ENCODE measurements around the gene TFB1M.

DNA sequence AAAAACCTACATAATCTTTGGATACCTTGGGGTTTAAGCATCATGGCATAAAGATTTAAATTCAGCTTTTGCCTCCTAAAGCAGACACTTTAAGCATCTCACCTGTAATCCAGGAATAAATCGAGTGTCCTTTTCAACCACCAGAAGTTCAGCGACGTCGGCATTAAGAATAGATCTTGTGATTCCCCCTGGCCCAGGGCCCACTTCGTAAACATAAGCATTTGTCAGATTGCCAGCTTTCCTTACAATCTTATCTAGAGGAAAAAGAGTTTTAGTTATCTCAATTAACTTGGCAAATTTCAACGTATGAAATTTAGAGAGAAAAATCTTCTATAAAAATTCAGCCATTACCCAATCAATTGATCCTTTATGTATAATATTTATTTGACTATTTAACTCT is 3.2 kb downstream of the TFB1M start:
- TF ChIP-seq CTCF (IDR thresholded peaks at IDR 0.05) = no peak
- no peak for TF ChIP-seq ZFX (IDR thresholded peaks at IDR 0.05; ENCODE audit: borderline replicate concordance)

Data from 22Rv1 (cell line).